HuH-7.5 (cell line): ENCODE data around the gene ETV3.

Experiments used
- DNase-seq: peaks from one replicate; pipeline ENCODE4 v3.0.0; 2011; ENCODE audit warnings: low spot score

Gene ETV3

DNA sequence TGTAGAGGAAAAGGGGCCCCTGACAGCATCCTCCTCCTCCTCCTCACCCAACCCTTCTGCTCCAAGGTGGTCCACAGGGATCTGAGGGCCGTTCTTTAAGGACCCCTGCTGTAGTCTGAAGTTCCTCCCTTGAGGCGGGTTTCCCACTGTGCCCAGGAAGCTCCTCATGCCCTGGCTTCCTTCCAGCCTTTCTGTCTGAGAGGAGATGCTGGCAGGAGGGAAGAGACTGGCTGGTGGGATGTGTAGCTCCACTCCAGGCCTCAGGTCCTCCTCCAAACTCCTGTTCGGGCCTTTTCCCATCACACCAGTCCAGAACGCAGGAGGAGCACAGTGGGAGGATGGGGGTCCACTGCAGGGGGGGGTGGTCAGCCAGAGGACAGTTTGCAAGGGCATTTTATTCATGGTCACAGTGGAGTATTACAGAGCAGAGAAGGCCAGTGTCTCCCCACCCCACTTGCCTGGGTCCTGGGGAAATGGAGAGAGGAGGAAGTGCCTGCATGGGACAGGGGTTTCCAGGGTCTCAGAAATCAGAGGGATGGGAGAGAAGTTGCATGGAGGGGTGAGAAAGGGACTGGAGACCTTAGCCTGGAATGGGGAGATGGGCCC is 46.4 kb downstream of the ETV3 start:
- DNase-seq: no peak

- no peak for DNase-seq
Measured at GRCh38 chr1:157091186-157091585, 47.0 kb downstream of the ETV3 start.

DNA sequence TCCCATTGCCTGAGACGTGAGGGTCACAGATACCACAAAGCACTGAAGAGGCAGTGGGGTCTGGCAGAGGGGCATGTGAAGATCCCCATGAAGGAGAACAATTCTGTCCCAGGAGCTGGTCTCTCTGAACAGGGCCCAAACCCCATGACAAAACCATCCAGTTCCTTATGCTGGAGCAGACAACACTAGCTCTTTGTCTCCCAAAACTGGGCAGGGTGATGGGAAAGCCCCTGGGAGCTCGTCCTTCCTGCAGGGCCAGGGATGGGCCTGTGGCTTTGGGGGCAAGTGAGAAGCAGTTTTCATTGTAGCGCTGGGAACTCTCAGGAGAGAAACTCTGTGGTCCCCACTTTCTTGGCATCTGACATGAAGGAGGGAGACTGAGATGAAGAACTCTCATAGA is 47.4 kb downstream of the ETV3 start:
- no peak for DNase-seq

GRCh38 chr1:157090196-157090647 is 48.0 kb downstream of the ETV3 start:
- peak; percentile 87 for DNase-seq

- no peak for DNase-seq
Measured at GRCh38 chr1:157089789-157090188, 48.4 kb downstream of the ETV3 start.

DNA sequence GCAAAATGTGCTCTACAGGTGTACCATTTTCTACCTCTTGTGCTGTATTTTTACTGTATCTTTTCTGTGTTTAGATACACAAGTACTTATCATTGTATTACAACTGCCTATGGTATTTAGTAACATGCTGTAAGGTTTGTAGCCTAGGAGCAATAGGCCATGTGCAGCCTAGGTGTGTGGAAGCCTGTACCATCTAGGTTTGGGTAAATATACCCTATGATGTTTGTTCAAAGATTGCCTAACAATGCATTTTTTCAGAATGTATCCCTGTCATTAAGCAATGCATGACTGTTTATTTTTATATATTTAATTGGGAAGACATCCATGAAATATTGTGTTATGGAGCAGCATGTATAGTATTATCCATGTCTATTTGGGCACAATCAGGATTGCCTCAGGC is 49.6 kb downstream of the ETV3 start:
- no peak for DNase-seq

GRCh38 chr1:157087030-157087429 is 51.2 kb downstream of the ETV3 start:
- no peak for DNase-seq

- DNase-seq: no peak
Measured at GRCh38 chr1:157086299-157086698, 51.9 kb downstream of the ETV3 start.

GRCh38 chr1:157085421-157085820 is 52.8 kb downstream of the ETV3 start:
- no peak for DNase-seq

DNA sequence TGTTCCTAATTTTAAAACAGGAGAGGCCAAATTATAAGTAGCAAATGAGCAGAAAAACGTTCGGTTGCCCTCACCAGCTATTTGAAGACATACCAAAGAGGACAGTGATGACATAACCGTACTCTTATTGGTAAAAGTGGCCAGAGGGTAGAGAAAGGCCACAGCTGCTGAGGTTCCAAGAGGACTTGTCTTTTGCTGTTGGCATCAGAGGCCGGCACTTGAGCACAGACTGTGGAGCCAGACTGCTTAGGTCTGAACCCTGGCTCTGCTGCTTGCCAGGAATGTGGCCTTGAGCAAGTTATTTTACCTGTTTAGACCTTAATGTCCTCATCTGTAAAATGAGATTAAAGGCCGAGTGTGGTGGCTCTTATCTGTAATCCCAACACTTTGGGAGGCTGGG is 53.5 kb downstream of the ETV3 start:
- no peak for DNase-seq

- DNase-seq: no peak
Measured at GRCh38 chr1:157081707-157082106, 56.5 kb downstream of the ETV3 start.

GRCh38 chr1:157080714-157081113 is 57.5 kb downstream of the ETV3 start:
- DNase-seq: no peak

DNA sequence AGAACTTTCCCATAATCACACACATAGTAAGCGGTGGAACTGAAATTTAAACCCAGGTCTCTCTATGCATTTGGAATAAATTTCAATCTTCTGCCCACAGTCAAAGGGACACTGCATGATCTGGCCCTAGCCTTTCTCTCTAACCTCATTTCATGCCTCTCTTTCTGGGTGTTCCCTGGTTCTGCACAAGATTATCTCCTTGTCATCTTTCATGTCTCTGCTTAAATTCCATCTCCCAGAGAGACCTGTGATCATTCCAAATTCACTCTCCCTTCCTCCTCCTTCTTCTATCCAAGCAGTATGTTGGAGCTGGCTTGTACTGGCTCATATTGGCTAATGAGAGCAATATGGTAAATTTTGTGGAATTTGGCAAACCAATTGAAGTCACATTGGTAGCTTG is 60.8 kb downstream of the ETV3 start:
- DNase-seq: no peak

- peak; percentile 57 for DNase-seq
Measured at GRCh38 chr1:157073944-157074685, 64.1 kb downstream of the ETV3 start.
